Measurements from ENCODE around the gene PNKD.

PNKD gene

GRCh38 chr2:218244665-218245064 is 25.7 kb upstream of the PNKD start:
- H4K20me1 ChIP-seq (ENCODE audit: insufficient read depth, low read length) = no peaks in the 10 kb centered on the region

GRCh38 chr2:218245214-218245613 is 25.1 kb upstream of the PNKD start:
- TF ChIP-seq CTCF (IDR thresholded peaks at IDR 0.05; ENCODE audit: low read length) (no peak), EZH2 (IDR thresholded peaks at IDR 0.05; ENCODE audit: borderline replicate concordance, low read length) (no peak)
- no peak overlapping the region for H3K27ac ChIP-seq (ENCODE audit: low read depth, low read length, poor library complexity, severe bottlenecking)
- no peaks in the 10 kb centered on the region for H3K27me3 ChIP-seq (ENCODE audit: insufficient read depth, low read length)
- H3F3A ChIP-seq (ENCODE audit: insufficient read depth, low read length) = no peaks in the 10 kb centered on the region
- no peaks in the 10 kb centered on the region for H3K9me2 ChIP-seq (ENCODE audit: low read depth, low read length)
- H2AFZ ChIP-seq (ENCODE audit: low read length) = no peak overlapping the region
- H3K9me3 ChIP-seq (ENCODE audit: low read length) = no peaks in the 10 kb centered on the region
- no peak overlapping the region for H3K4me2 ChIP-seq (ENCODE audit: low read length)
- no peak overlapping the region for H3K9ac ChIP-seq (ENCODE audit: low read length)
- H4K20me1 ChIP-seq (ENCODE audit: insufficient read depth, low read length) = no peaks in the 10 kb centered on the region
- H3K4me3 ChIP-seq (ENCODE audit: low read depth, low read length, poor library complexity, severe bottlenecking) = no peak overlapping the region
- peaks cover 98% of the 10 kb centered on the region for H3K36me3 ChIP-seq (ENCODE audit: insufficient read depth, low read length)
- H3K79me2 ChIP-seq (ENCODE audit: insufficient read depth, low read length) = no peaks in the 10 kb centered on the region
- no peaks in the 10 kb centered on the region for H3K4me1 ChIP-seq (ENCODE audit: insufficient read depth, low read length, severe bottlenecking)

More at GRCh38 chr2:218244665-218245064, 25.7 kb upstream of the PNKD start:
- Histone ChIP-seq H3K9me3 (ENCODE audit: low read length) (no peaks in the 10 kb centered on the region), H3K4me2 (ENCODE audit: low read length) (no peak overlapping the region), H3F3A (ENCODE audit: insufficient read depth, low read length) (no peaks in the 10 kb centered on the region), H3K9me2 (ENCODE audit: low read depth, low read length) (no peaks in the 10 kb centered on the region), H2AFZ (ENCODE audit: low read length) (no peak overlapping the region), H3K27ac (ENCODE audit: low read depth, low read length, poor library complexity, severe bottlenecking) (no peak overlapping the region), H3K4me1 (ENCODE audit: insufficient read depth, low read length, severe bottlenecking) (no peaks in the 10 kb centered on the region), H3K9ac (ENCODE audit: low read length) (no peak overlapping the region), H3K27me3 (ENCODE audit: insufficient read depth, low read length) (no peaks in the 10 kb centered on the region), H3K4me3 (ENCODE audit: low read depth, low read length, poor library complexity, severe bottlenecking) (no peak overlapping the region), H3K79me2 (ENCODE audit: insufficient read depth, low read length) (no peaks in the 10 kb centered on the region), H3K36me3 (ENCODE audit: insufficient read depth, low read length) (peaks cover 98% of the 10 kb centered on the region)
- no peak for TF ChIP-seq CTCF (IDR thresholded peaks at IDR 0.05; ENCODE audit: low read length)
- no peak for TF ChIP-seq EZH2 (IDR thresholded peaks at IDR 0.05; ENCODE audit: borderline replicate concordance, low read length)

- no peak overlapping the region for H3K4me3 ChIP-seq (ENCODE audit: low read depth, low read length, poor library complexity, severe bottlenecking)
- no peak overlapping the region for H2AFZ ChIP-seq (ENCODE audit: low read length)
- no peaks in the 10 kb centered on the region for H3K27me3 ChIP-seq (ENCODE audit: insufficient read depth, low read length)
- H3K9ac ChIP-seq (ENCODE audit: low read length) = no peak overlapping the region
- no peak overlapping the region for H3K4me2 ChIP-seq (ENCODE audit: low read length)
- no peaks in the 10 kb centered on the region for H3K9me3 ChIP-seq (ENCODE audit: low read length)
- no peaks in the 10 kb centered on the region for H3K4me1 ChIP-seq (ENCODE audit: insufficient read depth, low read length, severe bottlenecking)
- 0 out of 2 replicates have a peak, but pooled peaks cover 11% of the 10 kb centered on the region for H3F3A ChIP-seq (ENCODE audit: insufficient read depth, low read length)
- peaks cover 100% of the 10 kb centered on the region for H3K36me3 ChIP-seq (ENCODE audit: insufficient read depth, low read length)
- no peaks in the 10 kb centered on the region for H3K9me2 ChIP-seq (ENCODE audit: low read depth, low read length)
- no peak overlapping the region for H3K27ac ChIP-seq (ENCODE audit: low read depth, low read length, poor library complexity, severe bottlenecking)
- no peaks in the 10 kb centered on the region for H3K79me2 ChIP-seq (ENCODE audit: insufficient read depth, low read length)
- no peaks in the 10 kb centered on the region for H4K20me1 ChIP-seq (ENCODE audit: insufficient read depth, low read length)
- TF ChIP-seq CTCF (IDR thresholded peaks at IDR 0.05; ENCODE audit: low read length) (no peak), EZH2 (IDR thresholded peaks at IDR 0.05; ENCODE audit: borderline replicate concordance, low read length) (no peak)
These were observed 20.6 kb upstream of the PNKD start for GRCh38 chr2:218249691-218250090.
